ENCODE results near the gene SCML1. TPM values are rescaled to one million over a fixed set of nuclear protein-coding genes. Genes with fewer than 3 reads are reported as not detected.
A peak's percentile ranks its signal among the peaks of the same experiment; 100 is the strongest.

SCML1 gene, protein sequence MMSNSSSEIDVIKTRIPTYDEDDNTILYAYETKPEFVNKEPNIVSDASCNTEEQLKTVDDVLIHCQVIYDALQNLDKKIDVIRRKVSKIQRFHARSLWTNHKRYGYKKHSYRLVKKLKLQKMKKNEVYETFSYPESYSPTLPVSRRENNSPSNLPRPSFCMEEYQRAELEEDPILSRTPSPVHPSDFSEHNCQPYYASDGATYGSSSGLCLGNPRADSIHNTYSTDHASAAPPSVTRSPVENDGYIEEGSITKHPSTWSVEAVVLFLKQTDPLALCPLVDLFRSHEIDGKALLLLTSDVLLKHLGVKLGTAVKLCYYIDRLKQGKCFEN
- 13.0 and 14.1 TPM in 2 replicates for total RNA-seq (2021)
- Bru-seq, nascent RNA = percentile 79 among the genes with signal in this experiment
- percentile 92 among the genes with signal in this experiment for BruChase-seq, experiment 1, labeled RNA remaining after a 2-hour chase
- BruChase-seq, experiment 2, labeled RNA remaining after a 6-hour chase = percentile 87 among the genes with signal in this experiment
- long read RNA-seq, full-length matches to known transcripts = 15 of 24 reads
- long read RNA-seq, partial matches to known transcripts = 1 of 24 reads
- long read RNA-seq, other reads (novel, unspliced or antisense) = 8 of 24 reads

DNA sequence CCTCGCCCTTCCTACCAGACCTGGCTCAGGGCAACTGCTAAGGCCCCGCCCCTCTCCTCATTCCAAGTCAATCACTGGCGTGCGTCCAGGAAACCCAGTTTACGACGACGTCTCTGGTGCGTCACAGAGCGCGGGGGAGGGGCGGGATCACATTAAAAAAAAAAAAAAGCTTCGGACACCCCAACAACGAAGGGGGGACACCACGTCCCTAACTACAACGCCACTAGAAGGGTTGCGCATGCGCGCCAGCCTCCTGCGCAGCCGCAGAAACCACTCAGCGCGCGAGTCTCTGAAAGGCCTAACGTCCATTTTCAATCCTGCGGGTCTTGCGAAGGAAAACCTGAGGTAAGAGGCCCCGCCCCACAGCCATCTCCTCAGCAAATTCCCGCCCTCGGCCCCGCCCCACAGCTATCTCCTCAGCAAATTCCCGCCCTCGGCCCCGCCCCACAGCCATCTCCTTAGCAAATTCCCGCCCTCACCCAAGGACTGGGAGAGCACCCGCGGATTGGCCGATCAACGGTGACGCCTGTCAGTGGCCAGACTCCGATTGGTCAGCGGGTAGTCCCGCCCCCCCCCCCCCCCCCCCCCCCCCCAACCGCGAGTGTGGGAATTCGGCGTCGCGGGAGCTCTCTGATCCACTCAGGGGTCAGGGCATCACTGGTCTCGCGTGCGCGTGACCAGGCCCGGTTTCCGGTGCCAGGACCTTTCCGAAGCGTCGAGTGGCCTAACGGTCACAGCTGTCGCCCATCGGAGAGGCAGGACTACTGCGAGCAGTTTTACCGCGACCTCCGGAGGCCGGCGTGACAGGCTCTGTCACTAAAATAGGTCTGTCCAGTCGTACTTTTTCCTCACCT is at the start of gene SCML1:
Gene SCML1 (plus strand): TSS at position 638 of the 854 bp plus-strand sequence. CDS start 6,694 bp downstream, outside the sequence.
- Histone ChIP-seq H3K4me1 (ENCODE audit: insufficient read depth, low read length, poor library complexity, severe bottlenecking) (peaks cover 5% of the 10 kb centered on the region), H3K9me3 (ENCODE audit: low read depth, low read length, poor library complexity, severe bottlenecking) (no peaks in the 10 kb centered on the region), H3K4me3 (ENCODE audit: low read depth, low read length, poor library complexity, severe bottlenecking) (peak within 1 kb of the TSS; percentile 64), H3K27me3 (replicated peaks; ENCODE audit: insufficient read depth, low read depth, low read length, poor library complexity) (no peaks in the 10 kb centered on the region), H3K36me3 (ENCODE audit: insufficient read depth, low read length, poor library complexity, severe bottlenecking) (no peaks in the 10 kb centered on the region), H3K27ac (ENCODE audit: low read depth, low read length, poor library complexity, severe bottlenecking) (peak within 1 kb of the TSS; percentile 77)
- intact Hi-C loops (cut with micrococcal nuclease; ENCODE audit: unreplicated experiment) = no loop called here
- ChIA-PET CTCF (interaction anchor here (0.6 kb wide), 2 partner anchors 61 to 182 kb away, joined by 4 read pairs; no protein-coding TSS in a partner anchor), POLR2A (ENCODE audit: low non-redundant PET) (no interaction called here)
- TF ChIP-seq, protein P1, sequence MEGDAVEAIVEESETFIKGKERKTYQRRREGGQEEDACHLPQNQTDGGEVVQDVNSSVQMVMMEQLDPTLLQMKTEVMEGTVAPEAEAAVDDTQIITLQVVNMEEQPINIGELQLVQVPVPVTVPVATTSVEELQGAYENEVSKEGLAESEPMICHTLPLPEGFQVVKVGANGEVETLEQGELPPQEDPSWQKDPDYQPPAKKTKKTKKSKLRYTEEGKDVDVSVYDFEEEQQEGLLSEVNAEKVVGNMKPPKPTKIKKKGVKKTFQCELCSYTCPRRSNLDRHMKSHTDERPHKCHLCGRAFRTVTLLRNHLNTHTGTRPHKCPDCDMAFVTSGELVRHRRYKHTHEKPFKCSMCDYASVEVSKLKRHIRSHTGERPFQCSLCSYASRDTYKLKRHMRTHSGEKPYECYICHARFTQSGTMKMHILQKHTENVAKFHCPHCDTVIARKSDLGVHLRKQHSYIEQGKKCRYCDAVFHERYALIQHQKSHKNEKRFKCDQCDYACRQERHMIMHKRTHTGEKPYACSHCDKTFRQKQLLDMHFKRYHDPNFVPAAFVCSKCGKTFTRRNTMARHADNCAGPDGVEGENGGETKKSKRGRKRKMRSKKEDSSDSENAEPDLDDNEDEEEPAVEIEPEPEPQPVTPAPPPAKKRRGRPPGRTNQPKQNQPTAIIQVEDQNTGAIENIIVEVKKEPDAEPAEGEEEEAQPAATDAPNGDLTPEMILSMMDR (conservative IDR thresholded peaks at IDR 0.05; ENCODE audit: low read depth, low read length) = no peak
- TF ChIP-seq EZH2 (IDR thresholded peaks at IDR 0.05; ENCODE audit: borderline replicate concordance, low read depth, low read length, poor library complexity, severe bottlenecking) = no peak
- no TSS peak for BruUV-seq (replicated peaks)
- peak; percentile 95 for DNase-seq (ENCODE audit: low spot score)

DNA sequence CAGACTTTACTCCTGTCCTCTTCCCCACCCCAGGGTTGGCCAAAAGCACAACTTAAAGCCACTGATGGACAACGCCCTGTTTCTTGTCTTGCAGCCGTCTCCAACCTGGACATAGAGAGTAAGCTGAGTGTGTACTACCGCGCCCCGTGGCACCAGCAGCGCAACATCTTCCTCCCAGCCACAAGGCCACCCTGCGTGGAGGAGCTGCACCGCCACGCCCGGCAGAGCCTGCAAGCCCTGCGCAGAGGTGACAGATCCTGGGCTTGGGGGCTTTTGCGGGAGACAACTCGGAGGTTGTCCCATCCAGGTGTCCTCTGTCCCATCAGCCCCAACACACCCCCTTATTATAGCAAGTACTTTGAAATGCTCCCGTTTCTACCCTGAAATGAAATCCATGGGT is 49.6 kb upstream of the SCML1 start:
- POLR2A ChIA-PET (ENCODE audit: low non-redundant PET) = no interaction called here
- CTCF ChIA-PET = no interaction called here

DNA sequence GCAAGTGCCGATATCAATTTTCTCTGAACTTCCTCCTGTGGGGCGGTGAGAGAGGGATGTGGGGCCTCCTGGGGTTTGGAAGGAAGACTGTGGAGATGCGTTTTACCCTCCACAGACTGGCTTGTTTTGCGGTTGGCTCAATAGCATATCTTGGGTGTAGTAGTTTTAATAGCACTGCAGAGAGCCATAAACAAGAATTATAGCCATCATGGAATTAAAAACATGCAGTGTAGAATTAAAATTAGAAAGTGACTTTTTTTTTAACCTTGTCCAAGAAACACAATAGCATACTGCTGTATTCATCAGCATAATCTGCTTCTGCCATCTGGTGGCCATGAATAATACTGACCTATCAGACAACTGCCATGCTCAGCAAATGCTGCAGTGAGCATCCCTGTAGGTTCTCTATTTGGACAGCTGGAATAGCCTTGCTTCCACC is 47.3 kb upstream of the SCML1 start:
- no TSS peak for BruUV-seq (replicated peaks)
- ChIA-PET CTCF (interaction anchor here (1.0 kb wide), 1 partner anchor 447 kb away, joined by 3 read pairs; no protein-coding TSS in a partner anchor), POLR2A (ENCODE audit: low non-redundant PET) (no interaction called here)
- no peak overlapping the region for H3K4me3 ChIP-seq (ENCODE audit: low read depth, low read length, poor library complexity, severe bottlenecking)
- H3K36me3 ChIP-seq (ENCODE audit: insufficient read depth, low read length, poor library complexity, severe bottlenecking) = no peaks in the 10 kb centered on the region
- H3K27ac ChIP-seq (ENCODE audit: low read depth, low read length, poor library complexity, severe bottlenecking) = no peak overlapping the region
- no peak for TF ChIP-seq EZH2 (IDR thresholded peaks at IDR 0.05; ENCODE audit: borderline replicate concordance, low read depth, low read length, poor library complexity, severe bottlenecking)
- TF ChIP-seq, protein P1 (conservative IDR thresholded peaks at IDR 0.05; ENCODE audit: low read depth, low read length) = peak; percentile 74
- H3K27me3 ChIP-seq (replicated peaks; ENCODE audit: insufficient read depth, low read depth, low read length, poor library complexity) = peaks cover 5% of the 10 kb centered on the region
- intact Hi-C loops (cut with micrococcal nuclease; ENCODE audit: unreplicated experiment) = loop anchor here (1.0 to 5.0 kb wide), 3 partner anchors 155 to 568 kb away; no protein-coding TSS in a partner anchor
- H3K9me3 ChIP-seq (ENCODE audit: low read depth, low read length, poor library complexity, severe bottlenecking) = no peaks in the 10 kb centered on the region
- no peaks in the 10 kb centered on the region for H3K4me1 ChIP-seq (ENCODE audit: insufficient read depth, low read length, poor library complexity, severe bottlenecking)
- peak; percentile 71 for DNase-seq (ENCODE audit: low spot score)

More for the DNA sequence above, 49.6 kb upstream of the SCML1 start:
- BruUV-seq (replicated peaks) = no TSS peak
- intact Hi-C loops (cut with micrococcal nuclease; ENCODE audit: unreplicated experiment) = no loop called here
- Histone ChIP-seq H3K36me3 (ENCODE audit: insufficient read depth, low read length, poor library complexity, severe bottlenecking) (no peaks in the 10 kb centered on the region), H3K4me1 (ENCODE audit: insufficient read depth, low read length, poor library complexity, severe bottlenecking) (no peaks in the 10 kb centered on the region), H3K27ac (ENCODE audit: low read depth, low read length, poor library complexity, severe bottlenecking) (no peak overlapping the region), H3K27me3 (replicated peaks; ENCODE audit: insufficient read depth, low read depth, low read length, poor library complexity) (no peaks in the 10 kb centered on the region), H3K4me3 (ENCODE audit: low read depth, low read length, poor library complexity, severe bottlenecking) (no peak overlapping the region), H3K9me3 (ENCODE audit: low read depth, low read length, poor library complexity, severe bottlenecking) (no peaks in the 10 kb centered on the region)
- no peak for DNase-seq (ENCODE audit: low spot score)
- TF ChIP-seq EZH2 (IDR thresholded peaks at IDR 0.05; ENCODE audit: borderline replicate concordance, low read depth, low read length, poor library complexity, severe bottlenecking) = no peak
